GM21360 (cell line): Measurements from ENCODE around the gene FXYD5.
"Not testable (repeated sequence)": the region's sequence is repeated elsewhere in the genome, so short reads cannot be mapped to it uniquely, and the experiment has no call there.

Experiments
- ATAC-seq: cut with Tn5 transposase; IDR thresholded peaks from one replicate; pipeline ENCODE4 v1.9.1; 2021; ENCODE audit warnings: mild to moderate bottlenecking, moderate library complexity; ENCODE audit not compliant: unreplicated experiment

FXYD5 gene

GRCh38 chr19:35177377-35178274 is 23.1 kb downstream of the FXYD5 start:
- no peak for ATAC-seq

- ATAC-seq = no peak
These were observed 24.2 kb downstream of the FXYD5 start for GRCh38 chr19:35178701-35179100.

- ATAC-seq = no peak
These were observed 25.3 kb downstream of the FXYD5 start for GRCh38 chr19:35179830-35180229.

- no peak for ATAC-seq
These were observed 26.9 kb downstream of the FXYD5 start for GRCh38 chr19:35181387-35181786.

GRCh38 chr19:35184267-35184666 is 29.7 kb downstream of the FXYD5 start:
- no peak for ATAC-seq

- ATAC-seq = no peak
These were observed 30.3 kb downstream of the FXYD5 start for GRCh38 chr19:35184884-35185283.

- no peak for ATAC-seq
These were observed 39.8 kb downstream of the FXYD5 start for GRCh38 chr19:35194012-35194984.

GRCh38 chr19:35195830-35196229 is 41.3 kb downstream of the FXYD5 start:
- ATAC-seq = no peak

GRCh38 chr19:35196861-35197260 is 42.3 kb downstream of the FXYD5 start:
- ATAC-seq = not testable (repeated sequence)

GRCh38 chr19:35199481-35199880 is 44.9 kb downstream of the FXYD5 start:
- no peak for ATAC-seq

- ATAC-seq = no peak
These were observed 48.5 kb downstream of the FXYD5 start for GRCh38 chr19:35202722-35203688.

- ATAC-seq = no peak
These were observed 50.5 kb downstream of the FXYD5 start for GRCh38 chr19:35204799-35205732.

GRCh38 chr19:35205733-35206323 is 51.3 kb downstream of the FXYD5 start:
- ATAC-seq = no peak

- ATAC-seq = no peak
These were observed 51.8 kb downstream of the FXYD5 start for GRCh38 chr19:35206379-35206778.

- ATAC-seq = no peak
These were observed 52.3 kb downstream of the FXYD5 start for GRCh38 chr19:35206855-35207254.

GRCh38 chr19:35207391-35207871 is 52.9 kb downstream of the FXYD5 start:
- ATAC-seq = no peak

- ATAC-seq = no peak
These were observed 53.6 kb downstream of the FXYD5 start for GRCh38 chr19:35208121-35208520.

- ATAC-seq = no peak
These were observed 55.1 kb downstream of the FXYD5 start for GRCh38 chr19:35209646-35210045.
